DND-41 (cell line): Measurements from ENCODE around the gene IL3.

Experiments
- ATAC-seq: fragments of 200-7000 bp; cut with Tn5 transposase; 3 replicates; pipeline ENCODE4 v1.9.1; 2021; ENCODE audit warnings: low read depth; ENCODE audit not compliant: insufficient read depth
- DNase-seq: peaks from one replicate; pipeline ENCODE4 v3.0.0-alpha.2; 2020
- H2AFZ ChIP-seq: 2 replicates; pipeline ENCODE4 v1.6.0; 2012; ENCODE audit warnings: low read depth, low read length
- H3K27ac ChIP-seq: 2 replicates; pipeline ENCODE4 v1.5.1; 2012; ENCODE audit warnings: low read length, inconsistent platforms
- H3K27me3 ChIP-seq: fragments of 200-600 bp; sonication (generic); 2 replicates; pipeline ENCODE4 v1.6.0; 2012; ENCODE audit warnings: low read length, mild to moderate bottlenecking, inconsistent platforms; ENCODE audit not compliant: insufficient read depth, poor library complexity
- H3K36me3 ChIP-seq: 2 replicates; pipeline ENCODE4 v1.5.1; 2012; ENCODE audit warnings: low read length, inconsistent platforms; ENCODE audit not compliant: insufficient read depth
- H3K4me1 ChIP-seq: 2 replicates; pipeline ENCODE4 v1.5.1; 2012; ENCODE audit warnings: mild to moderate bottlenecking, low read length; ENCODE audit not compliant: insufficient read depth
- H3K4me2 ChIP-seq: 2 replicates; pipeline ENCODE4 v1.6.0; 2012; ENCODE audit warnings: mild to moderate bottlenecking, moderate library complexity, low read length, inconsistent platforms; ENCODE audit not compliant: insufficient read depth
- H3K4me3 ChIP-seq, 2 experiments: fragments of 200-600 bp in 1 of 2; shearing (Covaris generic) in 1 of 2; 2 replicates each; pipeline ENCODE4 v1.5.1; 2012 to 2016; ENCODE audit warnings: inconsistent platforms in 2 of 2, low read length in 2 of 2, mild to moderate bottlenecking in 2 of 2, low read depth in 1 of 2, moderate library complexity in 1 of 2
- H3K79me2 ChIP-seq: 2 replicates; pipeline ENCODE4 v1.6.0; 2012; ENCODE audit warnings: low read length, inconsistent platforms; ENCODE audit not compliant: insufficient read depth
- H3K9ac ChIP-seq: 2 replicates; pipeline ENCODE4 v1.6.0; 2012; ENCODE audit warnings: low read depth, mild to moderate bottlenecking, inconsistent platforms, low read length, moderate library complexity
- H3K9me3 ChIP-seq: 2 replicates; pipeline ENCODE4 v1.5.1; 2012; ENCODE audit warnings: low read length, moderate library complexity, mild to moderate bottlenecking, inconsistent platforms; ENCODE audit not compliant: insufficient read depth, severe bottlenecking
- H4K20me1 ChIP-seq: 2 replicates; pipeline ENCODE4 v1.6.0; 2012; ENCODE audit warnings: low read length; ENCODE audit not compliant: insufficient read depth
- EZH2 ChIP-seq: IDR thresholded peaks from 3 replicates; pipeline ENCODE4 v1.6.1; 2012; ENCODE audit warnings: borderline replicate concordance, low read depth, mild to moderate bottlenecking, moderate library complexity, low read length, inconsistent platforms; ENCODE audit not compliant: severe bottlenecking
- TF ChIP-seq, protein P1 (sequence below): IDR thresholded peaks from 2 replicates; pipeline ENCODE4 v1.5.1; 2012; ENCODE audit warnings: borderline replicate concordance, low read length, moderate library complexity, mild to moderate bottlenecking; ENCODE audit not compliant: poor library complexity, severe bottlenecking; ENCODE audit errors: extremely low read depth

The IL3 gene

DNA sequence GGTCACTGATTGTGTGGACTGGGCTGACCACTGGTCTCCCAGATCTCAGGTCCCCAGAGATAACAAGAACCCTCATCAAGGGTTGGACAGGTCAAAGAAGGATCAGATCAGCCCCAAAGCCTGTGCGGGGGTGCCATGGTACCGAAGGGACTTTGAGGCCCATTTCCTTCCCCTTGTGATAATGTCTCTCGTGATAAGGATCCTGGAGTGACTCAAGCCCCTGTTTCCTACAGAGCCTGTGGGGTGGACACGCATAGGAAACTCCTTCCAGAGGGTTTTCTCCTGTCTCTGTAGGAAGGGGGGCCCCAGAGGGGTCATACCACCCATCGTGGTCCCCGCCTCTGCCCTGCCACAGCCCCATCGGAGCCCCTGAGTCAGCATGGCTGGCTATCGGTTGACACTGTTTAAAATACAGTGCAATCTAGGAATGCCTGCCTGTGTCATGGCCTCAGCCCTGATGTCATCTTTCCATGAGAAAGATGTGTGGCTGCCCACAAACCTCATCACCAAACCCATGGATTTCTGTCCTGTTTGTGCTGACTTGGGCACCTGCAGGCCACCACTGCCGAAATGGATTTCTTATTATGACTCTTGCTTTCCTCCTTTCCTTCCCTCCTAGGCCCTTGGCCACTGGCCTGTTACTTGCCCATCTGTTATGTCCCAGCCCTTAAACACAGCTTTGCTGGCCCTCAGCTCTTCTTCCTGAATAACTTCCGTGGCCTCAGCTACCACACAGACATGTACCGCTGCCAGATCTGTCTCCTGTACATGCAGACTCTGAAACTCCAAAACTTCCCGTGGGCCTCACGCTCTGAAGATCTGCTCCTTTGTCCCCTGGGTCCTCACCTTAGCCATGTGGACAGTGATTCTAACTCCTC, 10.2 kb downstream of the IL3 start:
- Histone ChIP-seq H3K27me3 (peaks cover 16% of the 10 kb centered on the region), H4K20me1 (peaks cover 6% of the 10 kb centered on the region), H3K9ac (no peak overlapping the region), H3K9me3 (no peaks in the 10 kb centered on the region), H3K4me3 (no peak overlapping the region), H3K27ac (no peak overlapping the region), H2AFZ (no peak overlapping the region), H3K4me1 (no peaks in the 10 kb centered on the region), H3K79me2 (no peaks in the 10 kb centered on the region), H3K4me2 (no peak overlapping the region), H3K36me3 (no peaks in the 10 kb centered on the region)
- ATAC-seq (no peak), DNase-seq (no peak)
- no peak for TF ChIP-seq EZH2
- TF ChIP-seq, protein P1, sequence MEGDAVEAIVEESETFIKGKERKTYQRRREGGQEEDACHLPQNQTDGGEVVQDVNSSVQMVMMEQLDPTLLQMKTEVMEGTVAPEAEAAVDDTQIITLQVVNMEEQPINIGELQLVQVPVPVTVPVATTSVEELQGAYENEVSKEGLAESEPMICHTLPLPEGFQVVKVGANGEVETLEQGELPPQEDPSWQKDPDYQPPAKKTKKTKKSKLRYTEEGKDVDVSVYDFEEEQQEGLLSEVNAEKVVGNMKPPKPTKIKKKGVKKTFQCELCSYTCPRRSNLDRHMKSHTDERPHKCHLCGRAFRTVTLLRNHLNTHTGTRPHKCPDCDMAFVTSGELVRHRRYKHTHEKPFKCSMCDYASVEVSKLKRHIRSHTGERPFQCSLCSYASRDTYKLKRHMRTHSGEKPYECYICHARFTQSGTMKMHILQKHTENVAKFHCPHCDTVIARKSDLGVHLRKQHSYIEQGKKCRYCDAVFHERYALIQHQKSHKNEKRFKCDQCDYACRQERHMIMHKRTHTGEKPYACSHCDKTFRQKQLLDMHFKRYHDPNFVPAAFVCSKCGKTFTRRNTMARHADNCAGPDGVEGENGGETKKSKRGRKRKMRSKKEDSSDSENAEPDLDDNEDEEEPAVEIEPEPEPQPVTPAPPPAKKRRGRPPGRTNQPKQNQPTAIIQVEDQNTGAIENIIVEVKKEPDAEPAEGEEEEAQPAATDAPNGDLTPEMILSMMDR, result no peak

DNA sequence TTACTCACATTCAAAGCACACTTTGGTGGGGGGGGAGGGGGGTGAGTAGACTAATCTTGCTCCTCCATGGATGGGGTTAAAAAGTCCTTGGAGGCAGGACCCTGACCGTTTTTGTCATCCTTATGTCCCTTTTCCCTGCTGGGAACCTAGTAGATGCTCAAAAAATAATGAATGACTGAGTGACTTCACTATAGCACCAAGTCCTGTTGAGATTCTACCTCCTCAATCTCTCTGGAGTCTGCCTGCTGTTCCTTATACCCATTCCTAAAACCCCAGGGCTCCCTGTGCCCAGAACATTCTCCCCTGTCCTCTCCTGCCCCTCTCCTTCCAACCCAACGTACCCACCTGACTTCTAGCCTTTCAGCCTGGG, 10.9 kb downstream of the IL3 start:
- ATAC-seq, result no peak
- Histone ChIP-seq H3K79me2 (no peaks in the 10 kb centered on the region), H3K4me1 (no peaks in the 10 kb centered on the region), H3K27me3 (peaks cover 16% of the 10 kb centered on the region), H3K36me3 (no peaks in the 10 kb centered on the region), H3K27ac (no peak overlapping the region), H3K4me3 (no peak overlapping the region), H3K4me2 (no peak overlapping the region), H2AFZ (no peak overlapping the region), H3K9ac (no peak overlapping the region), H4K20me1 (peaks cover 8% of the 10 kb centered on the region), H3K9me3 (no peaks in the 10 kb centered on the region)
- no peak for DNase-seq
- TF ChIP-seq EZH2, result no peak
- TF ChIP-seq, protein P1, result no peak

DNA sequence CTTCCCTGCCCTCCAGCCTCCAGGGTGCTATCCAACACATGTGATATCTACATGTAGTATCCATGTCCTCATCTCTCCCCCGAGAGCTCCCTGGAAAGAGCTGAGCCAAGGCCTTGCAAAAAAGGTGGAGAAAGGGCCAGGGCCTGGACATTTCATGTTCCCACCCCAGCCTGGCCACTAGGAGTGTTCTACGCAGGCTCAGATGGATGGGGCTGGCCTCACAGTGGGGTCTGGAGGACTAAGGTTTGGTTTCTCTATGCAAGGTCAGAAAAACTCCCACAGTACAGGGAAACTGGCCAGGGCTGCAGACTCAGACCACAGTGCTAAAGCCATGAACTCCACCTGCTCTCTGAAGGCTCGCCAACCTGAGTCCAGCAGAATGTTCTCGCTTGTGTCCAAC, 11.6 kb downstream of the IL3 start:
- peaks cover 16% of the 10 kb centered on the region for H3K27me3 ChIP-seq
- H2AFZ ChIP-seq, result no peak overlapping the region
- no peaks in the 10 kb centered on the region for H3K36me3 ChIP-seq
- no peak overlapping the region for H3K9ac ChIP-seq
- no peak overlapping the region for H3K27ac ChIP-seq
- ATAC-seq, result no peak
- H3K4me1 ChIP-seq, result no peaks in the 10 kb centered on the region
- H3K79me2 ChIP-seq, result no peaks in the 10 kb centered on the region
- TF ChIP-seq, protein P1, result no peak
- no peak for TF ChIP-seq EZH2
- no peak overlapping the region for H3K4me3 ChIP-seq
- H4K20me1 ChIP-seq, result peaks cover 8% of the 10 kb centered on the region
- no peak overlapping the region for H3K4me2 ChIP-seq
- DNase-seq, result no peak
- no peaks in the 10 kb centered on the region for H3K9me3 ChIP-seq
